AG04450 (cell line): ENCODE data around the gene ATF3. TPM values are rescaled to one million over a fixed set of nuclear protein-coding genes. Genes with fewer than 3 reads are reported as not detected.
A peak's percentile ranks its signal among the peaks of the same experiment; 100 is the strongest.

Source experiments
- CTCF ChIA-PET: fragments of 300-600, 350-600 bp; formaldehyde crosslinking; extraction: SDS; loops from one replicate; lab custom pipeline; 2022; ENCODE audit warnings: antibody characterized with exemption, inconsistent platforms; lab: Charles Lee
- POLR2A ChIA-PET: fragments of 350-600 bp; formaldehyde crosslinking; extraction: SDS; loops from one replicate; lab custom pipeline; 2021; ENCODE audit warnings: antibody characterized with exemption, inconsistent platforms; lab: Yijun Ruan, JAX
- DNase-seq: peaks from one replicate; pipeline ENCODE4 v3.0.0-alpha.2; 2011; ENCODE audit warnings: low read depth, low spot score
- H3K27ac ChIP-seq: one replicate; pipeline ENCODE4 v1.5.1; 2012; ENCODE audit warnings: low read depth, low read length, control low read depth
- H3K27me3 ChIP-seq: one replicate; pipeline ENCODE4 v1.6.0; 2012; ENCODE audit warnings: low read length; ENCODE audit not compliant: control insufficient read depth, insufficient read depth
- H3K4me3 ChIP-seq: 2 replicates; pipeline ENCODE4 v1.5.1; 2011; ENCODE audit warnings: mild to moderate bottlenecking, low read depth, low read length, control low read depth
- H3K9me3 ChIP-seq: 2 replicates; pipeline ENCODE4 v1.5.1; 2012; ENCODE audit warnings: low read length; ENCODE audit not compliant: control insufficient read depth, insufficient read depth
- CTCF ChIP-seq: IDR thresholded peaks from 2 replicates; pipeline ENCODE4 v1.5.1; 2011; ENCODE audit warnings: low read depth, low read length, control low read depth, inconsistent platforms
- polyA plus RNA-seq: library from polyadenylated mRNA; depleted of rRNA; stranded (reverse); fragments of >200 nt; gene quantifications from 2 replicates; pipeline ENCODE4 v1.2.3, GENCODE V29; 2011

ATF3 gene
- polyA plus RNA-seq, 1 experiment = 5.5 TPM

GRCh38 chr1:212650228-212650627 is 41.7 kb downstream of the ATF3 start:
- TF ChIP-seq CTCF = no peak
- no peak for DNase-seq
- ChIA-PET CTCF (interaction anchor here (0.9 to 4.9 kb wide), 3 partner anchors 15 to 173 kb away, joined by 3 to 40 read pairs (median 4); no protein-coding TSS in a partner anchor), POLR2A (no interaction called here)
- no peak overlapping the region for H3K4me3 ChIP-seq
- H3K27ac ChIP-seq = no peak overlapping the region
- H3K9me3 ChIP-seq = no peaks in the 10 kb centered on the region
- H3K27me3 ChIP-seq = peaks cover 7% of the 10 kb centered on the region

- Histone ChIP-seq H3K27me3 (peaks cover 7% of the 10 kb centered on the region), H3K4me3 (no peak overlapping the region), H3K9me3 (no peaks in the 10 kb centered on the region), H3K27ac (peak overlapping the region; percentile 21)
- TF ChIP-seq CTCF = no peak
- POLR2A ChIA-PET = no interaction called here
- CTCF ChIA-PET = interaction anchor here (1.1 to 4.9 kb wide), 2 partner anchors 13 to 194 kb away, joined by 3 to 40 read pairs; no protein-coding TSS in a partner anchor
- no peak for DNase-seq
Observed at GRCh38 chr1:212651521-212651920, 43.0 kb downstream of the ATF3 start.

GRCh38 chr1:212651977-212652376 is 43.4 kb downstream of the ATF3 start:
- no peaks in the 10 kb centered on the region for H3K9me3 ChIP-seq
- TF ChIP-seq CTCF = no peak
- peaks cover 7% of the 10 kb centered on the region for H3K27me3 ChIP-seq
- no peak overlapping the region for H3K4me3 ChIP-seq
- POLR2A ChIA-PET = no interaction called here
- CTCF ChIA-PET = interaction anchor here (0.6 to 2.4 kb wide), 3 partner anchors 13 to 195 kb away, joined by 3 to 20 read pairs (median 7); no protein-coding TSS in a partner anchor
- DNase-seq = no peak
- H3K27ac ChIP-seq = no peak overlapping the region

GRCh38 chr1:212652609-212653008 is 44.0 kb downstream of the ATF3 start:
- H3K4me3 ChIP-seq = no peak overlapping the region
- DNase-seq = no peak
- no peaks in the 10 kb centered on the region; the same call in 1 of the 2 replicates for H3K9me3 ChIP-seq
- no peak for TF ChIP-seq CTCF
- H3K27ac ChIP-seq = no peak overlapping the region
- H3K27me3 ChIP-seq = peaks cover 5% of the 10 kb centered on the region
- ChIA-PET CTCF (interaction anchor here (0.6 to 2.4 kb wide), 3 partner anchors 13 to 195 kb away, joined by 3 to 20 read pairs (median 7); no protein-coding TSS in a partner anchor), POLR2A (no interaction called here)

GRCh38 chr1:212655668-212656440 is 47.3 kb downstream of the ATF3 start:
- DNase-seq = no peak
- peaks cover 5% of the 10 kb centered on the region for H3K27me3 ChIP-seq
- H3K9me3 ChIP-seq = no peaks in the 10 kb centered on the region; the same call in 1 of the 2 replicates
- ChIA-PET CTCF (interaction anchor here (2.3 kb wide), 1 partner anchor 9 kb away, joined by 17 read pairs; no protein-coding TSS in a partner anchor), POLR2A (no interaction called here)
- TF ChIP-seq CTCF = no peak
- H3K27ac ChIP-seq = no peak overlapping the region
- no peak overlapping the region for H3K4me3 ChIP-seq
